Measurements from ENCODE around the gene OR51G1. TPM values are rescaled to one million over a fixed set of nuclear protein-coding genes. Genes with fewer than 3 reads are reported as not detected.

The OR51G1 gene
- total RNA-seq, 4 donors from 2014 or later, result not detected

DNA sequence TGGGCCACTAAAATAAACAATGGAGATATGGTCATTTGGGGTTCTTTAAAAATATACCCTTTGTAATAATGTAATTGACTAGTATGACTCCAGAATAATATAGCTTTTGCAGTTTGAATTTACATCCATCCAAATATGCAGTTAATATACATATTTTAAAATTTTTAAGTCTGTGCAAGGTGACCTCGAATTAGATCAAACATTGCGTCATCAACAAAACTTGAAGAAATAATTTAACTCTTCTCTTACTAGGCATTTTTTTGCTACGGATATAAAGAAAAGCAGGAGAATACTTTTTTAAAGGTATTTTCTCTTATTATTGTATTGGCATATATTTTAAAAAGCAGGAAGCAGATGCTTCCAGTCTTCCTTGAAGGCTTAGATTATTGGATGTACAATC, 12.6 kb upstream of the OR51G1 start:
- no peaks in the 10 kb centered on the region for H3K9me3 ChIP-seq
- DNase-seq (ENCODE audit: extremely low spot score), result no peak
- no peaks in the 10 kb centered on the region for H3K27me3 ChIP-seq
- WGBS, result 75% methylated on average over 3 of the region's 3 CpGs
- intact Hi-C loops (cut with DNase I), result no loop called here
- H3K4me3 ChIP-seq, result no peak overlapping the region
- no peaks in the 10 kb centered on the region for H3K4me1 ChIP-seq
- no peak overlapping the region for H3K27ac ChIP-seq (replicated peaks in 1 of 4)
- no peaks in the 10 kb centered on the region for H3K36me3 ChIP-seq
- TF ChIP-seq EP300 (IDR thresholded peaks at IDR 0.05) (no peak), POLR2A (IDR thresholded peaks at IDR 0.05; ENCODE audit: low read depth) (no peak), POLR2AphosphoS5 (IDR thresholded peaks at IDR 0.05) (no peak)
- TF ChIP-seq, protein P1, sequence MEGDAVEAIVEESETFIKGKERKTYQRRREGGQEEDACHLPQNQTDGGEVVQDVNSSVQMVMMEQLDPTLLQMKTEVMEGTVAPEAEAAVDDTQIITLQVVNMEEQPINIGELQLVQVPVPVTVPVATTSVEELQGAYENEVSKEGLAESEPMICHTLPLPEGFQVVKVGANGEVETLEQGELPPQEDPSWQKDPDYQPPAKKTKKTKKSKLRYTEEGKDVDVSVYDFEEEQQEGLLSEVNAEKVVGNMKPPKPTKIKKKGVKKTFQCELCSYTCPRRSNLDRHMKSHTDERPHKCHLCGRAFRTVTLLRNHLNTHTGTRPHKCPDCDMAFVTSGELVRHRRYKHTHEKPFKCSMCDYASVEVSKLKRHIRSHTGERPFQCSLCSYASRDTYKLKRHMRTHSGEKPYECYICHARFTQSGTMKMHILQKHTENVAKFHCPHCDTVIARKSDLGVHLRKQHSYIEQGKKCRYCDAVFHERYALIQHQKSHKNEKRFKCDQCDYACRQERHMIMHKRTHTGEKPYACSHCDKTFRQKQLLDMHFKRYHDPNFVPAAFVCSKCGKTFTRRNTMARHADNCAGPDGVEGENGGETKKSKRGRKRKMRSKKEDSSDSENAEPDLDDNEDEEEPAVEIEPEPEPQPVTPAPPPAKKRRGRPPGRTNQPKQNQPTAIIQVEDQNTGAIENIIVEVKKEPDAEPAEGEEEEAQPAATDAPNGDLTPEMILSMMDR (IDR thresholded peaks at IDR 0.05), result no peak

DNA sequence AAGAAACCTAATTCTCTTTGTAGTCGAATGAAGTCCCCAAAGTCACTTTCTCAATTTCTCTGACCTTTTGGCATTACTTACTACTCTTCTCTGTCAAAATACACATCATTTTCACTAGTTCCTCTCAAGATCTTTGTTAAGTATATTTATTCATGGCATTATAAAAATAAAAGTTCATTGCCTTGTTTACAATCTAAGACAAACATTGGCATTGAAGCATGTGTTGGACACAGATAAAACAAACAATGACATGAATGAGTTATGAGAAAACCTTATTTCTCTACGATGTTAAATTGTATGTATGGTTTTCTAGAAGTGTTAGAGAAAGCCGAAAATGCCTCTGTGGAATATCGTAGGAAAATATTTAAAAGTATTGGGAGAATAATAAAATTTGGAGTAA, 8.6 kb upstream of the OR51G1 start:
- intact Hi-C loops (cut with DNase I), result no loop called here
- H3K27me3 ChIP-seq, result no peaks in the 10 kb centered on the region
- TF ChIP-seq POLR2AphosphoS5 (IDR thresholded peaks at IDR 0.05) (no peak), EP300 (IDR thresholded peaks at IDR 0.05) (no peak), POLR2A (IDR thresholded peaks at IDR 0.05; ENCODE audit: low read depth) (no peak)
- TF ChIP-seq, protein P1 (IDR thresholded peaks at IDR 0.05), result no peak
- no peak for DNase-seq (ENCODE audit: extremely low spot score)
- H3K4me1 ChIP-seq, result no peaks in the 10 kb centered on the region
- WGBS, result 71% methylated on average over 4 of the region's 4 CpGs
- H3K36me3 ChIP-seq, result no peaks in the 10 kb centered on the region
- no peak overlapping the region for H3K27ac ChIP-seq (replicated peaks in 1 of 4)
- no peak overlapping the region for H3K4me3 ChIP-seq
- no peaks in the 10 kb centered on the region for H3K9me3 ChIP-seq

GRCh38 chr11:4926608-4927007, 2.5 kb upstream of the OR51G1 start:
- Histone ChIP-seq H3K4me1 (no peaks in the 10 kb centered on the region), H3K36me3 (no peaks in the 10 kb centered on the region)
- DNase-seq (ENCODE audit: extremely low spot score), result no peak

GRCh38 chr11:4922304-4922703, 1.8 kb downstream of the OR51G1 start:
- Histone ChIP-seq H3K9me3 (no peaks in the 10 kb centered on the region), H3K4me1 (no peaks in the 10 kb centered on the region), H3K27me3 (no peaks in the 10 kb centered on the region), H3K27ac (replicated peaks in 1 of 4) (no peak overlapping the region), H3K4me3 (no peak overlapping the region), H3K36me3 (no peaks in the 10 kb centered on the region)
- 50% methylated on average over 1 of the region's 1 CpG for WGBS
- intact Hi-C loops (cut with DNase I), result no loop called here
- DNase-seq (ENCODE audit: extremely low spot score), result no peak
- TF ChIP-seq EP300 (IDR thresholded peaks at IDR 0.05) (no peak), POLR2A (IDR thresholded peaks at IDR 0.05; ENCODE audit: low read depth) (no peak), POLR2AphosphoS5 (IDR thresholded peaks at IDR 0.05) (no peak)
- TF ChIP-seq, protein P1 (IDR thresholded peaks at IDR 0.05), result no peak

More at GRCh38 chr11:4926608-4927007, 2.5 kb upstream of the OR51G1 start:
- Histone ChIP-seq H3K9me3 (no peaks in the 10 kb centered on the region), H3K4me3 (no peak overlapping the region), H3K27me3 (no peaks in the 10 kb centered on the region), H3K27ac (replicated peaks in 1 of 4) (no peak overlapping the region)
- intact Hi-C loops (cut with DNase I), result no loop called here
- no peak for TF ChIP-seq POLR2AphosphoS5 (IDR thresholded peaks at IDR 0.05)
- TF ChIP-seq, protein P1 (IDR thresholded peaks at IDR 0.05), result no peak
- no peak for TF ChIP-seq POLR2A (IDR thresholded peaks at IDR 0.05; ENCODE audit: low read depth)
- TF ChIP-seq EP300 (IDR thresholded peaks at IDR 0.05), result no peak

DNA sequence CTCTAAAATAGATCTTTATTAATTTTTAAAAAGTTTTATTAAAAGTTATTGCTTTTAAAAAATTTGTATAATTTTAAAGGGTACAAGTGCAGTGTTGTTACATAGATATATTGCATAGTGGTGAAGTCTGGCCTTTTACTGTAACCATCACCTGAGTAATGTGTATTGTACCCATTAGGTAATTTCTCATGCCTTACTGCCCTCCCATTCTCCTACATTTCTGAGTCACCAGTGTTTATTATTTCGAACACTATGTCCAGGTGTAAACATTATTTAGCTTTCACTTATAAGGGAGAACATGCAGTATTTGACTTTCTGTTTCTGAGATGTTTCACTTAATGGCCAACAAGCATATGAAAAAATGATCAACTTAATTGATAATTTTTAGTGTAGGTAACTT, 2.3 kb downstream of the OR51G1 start:
- H3K9me3 ChIP-seq, result no peaks in the 10 kb centered on the region
- no peak overlapping the region for H3K27ac ChIP-seq (replicated peaks in 1 of 4)
- no peaks in the 10 kb centered on the region for H3K27me3 ChIP-seq
- intact Hi-C loops (cut with DNase I), result no loop called here
- DNase-seq (ENCODE audit: extremely low spot score), result no peak
- no peak for TF ChIP-seq POLR2A (IDR thresholded peaks at IDR 0.05; ENCODE audit: low read depth)
- TF ChIP-seq EP300 (IDR thresholded peaks at IDR 0.05), result no peak
- TF ChIP-seq, protein P1 (IDR thresholded peaks at IDR 0.05), result no peak
- TF ChIP-seq POLR2AphosphoS5 (IDR thresholded peaks at IDR 0.05), result no peak
- no peak overlapping the region for H3K4me3 ChIP-seq
- WGBS, result 50% methylated on average over 1 of the region's 1 CpG
- H3K36me3 ChIP-seq, result no peaks in the 10 kb centered on the region
- H3K4me1 ChIP-seq, result no peaks in the 10 kb centered on the region
